DMS153 (cell line): ENCODE data around the gene SLC28A1.
"Not testable (repeated sequence)": the region's sequence is repeated elsewhere in the genome, so short reads cannot be mapped to it uniquely, and the experiment has no call there.

Experiments
- DNase-seq: peaks from one replicate; lab custom pipeline; 2025; lab: John Stamatoyannopoulos, UW

Gene SLC28A1

GRCh38 chr15:84862214-84862975, 22.1 kb upstream of the SLC28A1 start:
- DNase-seq: no peak

GRCh38 chr15:84863565-84864443, 20.7 kb upstream of the SLC28A1 start:
- DNase-seq: no peak

- no peak for DNase-seq
Observed at GRCh38 chr15:84864444-84864795, 20.0 kb upstream of the SLC28A1 start.

- no peak for DNase-seq
Observed at GRCh38 chr15:84865074-84865569, 19.3 kb upstream of the SLC28A1 start.

- DNase-seq: no peak
Observed at GRCh38 chr15:84868037-84868880, 16.2 kb upstream of the SLC28A1 start.

DNA sequence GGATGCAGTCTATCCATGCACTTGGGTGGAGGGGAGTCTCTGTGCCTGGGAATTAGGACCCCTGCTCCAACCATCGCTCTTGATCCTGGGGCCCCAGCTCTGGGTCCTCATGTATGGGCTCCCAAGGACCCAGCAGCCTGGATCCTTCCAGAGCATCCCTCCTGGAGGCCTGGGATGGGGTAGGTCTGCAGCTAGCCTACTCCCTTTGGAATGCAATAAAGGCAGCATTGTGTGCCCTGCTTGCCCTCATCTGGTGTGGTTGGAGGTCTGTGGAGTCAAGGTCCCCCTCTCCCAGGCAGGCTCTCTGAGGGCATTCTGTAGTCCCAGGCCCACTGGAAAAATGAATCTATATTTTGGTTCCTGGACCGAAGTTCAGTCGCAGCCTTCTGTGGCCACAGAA, 15.0 kb upstream of the SLC28A1 start:
- no peak for DNase-seq

DNA sequence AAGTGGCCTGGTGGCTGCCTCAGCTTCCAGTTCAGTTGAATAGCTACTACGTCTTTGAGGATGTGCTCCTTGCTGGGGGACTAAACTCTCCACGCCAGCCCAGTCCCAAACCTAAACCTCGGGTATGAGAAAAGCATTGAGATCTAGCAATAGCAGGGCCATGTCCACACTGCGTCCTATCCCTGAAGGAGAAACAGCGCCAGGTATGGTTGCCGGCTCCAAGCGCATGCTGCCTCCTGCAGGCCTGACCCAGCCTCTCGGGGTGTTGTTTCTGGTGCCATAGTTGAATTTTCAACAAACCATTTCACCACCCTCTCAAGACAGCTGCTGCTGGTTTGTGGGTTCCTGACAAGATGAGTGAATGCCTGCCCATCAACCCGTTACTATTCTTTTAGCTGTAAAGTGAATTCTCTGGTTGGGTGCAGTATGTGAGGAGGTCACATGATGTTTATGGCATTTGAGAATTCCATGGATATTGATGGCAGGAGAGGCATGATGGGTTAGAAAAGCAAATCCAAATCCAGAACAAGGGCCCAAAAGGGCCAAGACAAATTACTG, 13.0 kb upstream of the SLC28A1 start:
- no peak for DNase-seq

- DNase-seq: no peak
Observed at GRCh38 chr15:84872009-84872910, 12.2 kb upstream of the SLC28A1 start.

DNA sequence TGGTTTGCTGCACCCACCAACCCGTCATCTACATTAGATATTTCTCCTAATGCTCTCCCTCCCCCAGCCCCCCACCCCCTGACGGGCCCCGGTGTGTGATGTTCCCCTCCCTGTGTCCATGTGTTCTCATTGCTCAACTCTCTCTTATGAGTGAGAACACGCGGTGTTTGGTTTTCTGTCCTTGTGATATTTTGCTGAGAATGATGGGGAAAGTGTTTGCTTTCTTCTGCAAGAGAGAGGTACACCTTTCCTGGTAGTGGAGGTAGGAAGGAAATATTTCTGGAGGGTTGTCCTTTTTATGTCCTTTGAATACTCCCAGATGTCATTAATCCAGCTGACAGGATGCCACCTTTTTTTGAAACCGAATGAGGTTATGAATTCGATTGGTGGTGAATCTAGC, 10.5 kb upstream of the SLC28A1 start:
- DNase-seq: no peak

GRCh38 chr15:84874981-84875699, 9.3 kb upstream of the SLC28A1 start:
- no peak for DNase-seq

DNA sequence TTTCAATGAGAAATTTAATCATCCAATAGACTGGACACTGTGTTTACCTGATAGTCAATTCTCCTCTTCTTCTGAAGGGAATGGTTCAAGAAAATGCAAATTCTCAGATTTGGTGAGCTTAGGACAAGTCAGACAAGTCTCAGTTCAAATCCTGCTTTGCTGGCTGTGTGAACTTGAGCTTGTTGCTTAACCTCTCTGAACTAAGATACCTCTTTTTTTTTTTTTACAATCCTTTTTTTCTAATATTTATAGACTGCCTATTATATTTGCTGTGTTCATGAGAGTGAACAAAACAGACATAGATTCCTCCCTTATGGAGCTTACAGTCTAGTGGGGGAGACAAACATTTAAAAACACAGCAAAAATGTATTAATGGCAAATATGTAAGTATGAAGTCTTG, 8.2 kb upstream of the SLC28A1 start:
- no peak for DNase-seq

- DNase-seq: not testable (repeated sequence)
Observed at GRCh38 chr15:84877701-84878100, 6.8 kb upstream of the SLC28A1 start.

- no peak for DNase-seq
Observed at GRCh38 chr15:84878504-84878903, 6.0 kb upstream of the SLC28A1 start.

GRCh38 chr15:84879088-84879780, 5.2 kb upstream of the SLC28A1 start:
- no peak for DNase-seq

GRCh38 chr15:84880007-84880406, 4.5 kb upstream of the SLC28A1 start:
- DNase-seq: no peak

DNA sequence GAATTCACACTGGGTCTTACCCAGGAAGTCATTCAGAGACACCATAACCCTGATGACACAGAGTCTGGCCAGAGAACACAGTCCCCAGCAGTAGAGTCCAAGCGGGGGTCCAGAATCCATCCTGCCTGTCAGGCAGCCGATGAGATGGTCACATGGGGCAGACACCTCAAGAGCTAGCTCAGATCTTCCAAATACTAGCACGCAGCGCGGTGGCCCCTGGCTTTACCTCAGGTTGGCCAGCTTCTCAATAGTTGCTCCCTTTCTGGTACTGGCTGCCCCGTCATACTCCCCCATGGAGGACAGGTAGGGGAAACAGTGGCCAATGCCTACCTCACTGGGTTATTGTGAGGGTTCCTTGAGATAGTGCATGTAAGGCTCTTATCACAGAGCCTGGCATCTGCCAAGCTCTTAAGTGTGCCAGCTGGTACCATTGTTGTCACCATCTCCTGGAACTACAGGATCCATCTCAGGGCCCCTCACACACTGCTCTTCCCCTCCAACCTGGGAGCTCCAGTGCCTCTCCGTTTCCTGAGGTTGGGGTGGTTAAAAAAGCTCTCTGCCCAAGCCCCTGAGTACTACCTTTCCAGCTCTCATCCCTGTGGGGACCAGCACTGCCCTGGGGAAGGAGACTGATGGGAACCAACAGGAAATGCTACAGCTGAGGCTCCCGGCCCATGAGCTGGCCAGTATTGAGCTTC, 3.5 kb upstream of the SLC28A1 start:
- no peak for DNase-seq

- no peak for DNase-seq
Observed at GRCh38 chr15:84881520-84881830, 3.0 kb upstream of the SLC28A1 start.

- no peak for DNase-seq
Observed at GRCh38 chr15:84883466-84883865, 996 bp upstream of the SLC28A1 start.

DNA sequence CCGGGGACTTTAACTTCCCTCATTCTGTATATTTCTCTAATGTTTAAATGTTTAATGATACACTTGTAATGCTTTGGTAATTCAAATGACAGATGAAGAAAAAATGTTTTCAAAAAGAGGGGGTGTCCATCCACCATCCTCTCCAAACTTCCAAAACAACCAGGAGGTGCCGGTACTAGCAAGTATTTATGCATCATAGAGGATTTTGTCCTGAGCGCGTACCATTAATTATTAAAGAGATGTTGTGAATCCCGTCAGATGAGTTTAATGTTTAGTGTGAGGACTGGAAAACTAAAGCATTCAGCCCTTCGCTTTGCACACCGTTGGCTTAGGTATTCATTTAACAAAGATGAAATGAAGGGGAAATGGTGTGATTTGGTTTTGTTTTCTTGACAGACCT, 1.3 kb downstream of the SLC28A1 start:
- DNase-seq: no peak
